DOHH2 (cell line): Measurements from ENCODE around the gene CCDC137.

Experiments used
- CTCF ChIP-seq: fragments of 200-600 bp; sonication (generic); IDR thresholded peaks from one replicate; pipeline ENCODE4 v1.5.1; 2014; ENCODE audit warnings: antibody characterized with exemption, mild to moderate bottlenecking, low read depth, low read length; ENCODE audit not compliant: poor library complexity, severe bottlenecking
- EZH2phosphoT487 ChIP-seq: fragments of 200-600 bp; sonication (generic); IDR thresholded peaks from 2 replicates; pipeline ENCODE4 v1.6.1; 2017; ENCODE audit warnings: borderline replicate concordance, mild to moderate bottlenecking, antibody characterized with exemption, low read length, moderate library complexity, mixed read lengths

GRCh38 chr17:81647640-81648012, 18.9 kb upstream of the CCDC137 start:
- TF ChIP-seq CTCF (no peak), EZH2phosphoT487 (no peak)
